HG03565 (cell line): ENCODE data around the gene HPSE2.
"Not testable (repeated sequence)": the region's sequence is repeated elsewhere in the genome, so short reads cannot be mapped to it uniquely, and the experiment has no call there.

Source experiments
- ATAC-seq: cut with Tn5 transposase; IDR thresholded peaks from one replicate; pipeline ENCODE4 v1.9.1; 2021; ENCODE audit warnings: mild to moderate bottlenecking, moderate library complexity; ENCODE audit not compliant: unreplicated experiment

HPSE2 gene

GRCh38 chr10:99235658-99236626, at the start of gene HPSE2:
Gene HPSE2 (minus strand): TSS chr10:99235852.
- ATAC-seq: no peak

- peak; percentile 84 for ATAC-seq
Observed at GRCh38 chr10:99280472-99280871, 44.8 kb upstream of the HPSE2 start.

- no peak for ATAC-seq
Observed at GRCh38 chr10:99279626-99280111, 44.0 kb upstream of the HPSE2 start.

- ATAC-seq: no peak
Observed at GRCh38 chr10:99276848-99277486, 41.3 kb upstream of the HPSE2 start.

GRCh38 chr10:99266383-99266782, 30.7 kb upstream of the HPSE2 start:
- ATAC-seq: no peak

GRCh38 chr10:99248824-99249223, 13.2 kb upstream of the HPSE2 start:
- no peak for ATAC-seq

GRCh38 chr10:99247893-99248292, 12.2 kb upstream of the HPSE2 start:
- ATAC-seq: not testable (repeated sequence)

- ATAC-seq: no peak
Observed at GRCh38 chr10:99236627-99237309, 1.1 kb upstream of the HPSE2 start.

- ATAC-seq: no peak
Observed at GRCh38 chr10:99234791-99235657, 628 bp downstream of the HPSE2 start.

- peak; percentile 97 for ATAC-seq
Observed at GRCh38 chr10:99234041-99234790, 1.4 kb downstream of the HPSE2 start.

- no peak for ATAC-seq
Observed at GRCh38 chr10:99233689-99234037, 2.0 kb downstream of the HPSE2 start.

- no peak for ATAC-seq
Observed at GRCh38 chr10:99233000-99233688, 2.5 kb downstream of the HPSE2 start.

GRCh38 chr10:99232360-99232999, 3.2 kb downstream of the HPSE2 start:
- ATAC-seq: no peak

GRCh38 chr10:99224766-99225165, 10.9 kb downstream of the HPSE2 start:
- no peak for ATAC-seq

GRCh38 chr10:99207340-99207739, 28.3 kb downstream of the HPSE2 start:
- ATAC-seq: no peak

GRCh38 chr10:99203310-99203709, 32.3 kb downstream of the HPSE2 start:
- ATAC-seq: no peak

- ATAC-seq: no peak
Observed at GRCh38 chr10:99172950-99173349, 62.7 kb downstream of the HPSE2 start.

GRCh38 chr10:99172128-99172738, 63.4 kb downstream of the HPSE2 start:
- no peak for ATAC-seq
